Glomerular visceral epithelial cell (primary cell): Measurements from ENCODE around the gene LTBP3.
"Not testable (repeated sequence)": the region's sequence is repeated elsewhere in the genome, so short reads cannot be mapped to it uniquely, and the experiment has no call there.

Source experiments
- DNase-seq: peaks from one replicate; pipeline ENCODE4 v3.0.0-alpha.2; 2016; ENCODE audit errors: extremely low spot score

LTBP3 gene

GRCh38 chr11:65537296-65537597, 20.9 kb downstream of the LTBP3 start:
- DNase-seq: no peak

GRCh38 chr11:65536412-65537295, 21.5 kb downstream of the LTBP3 start:
- DNase-seq: no peak

DNA sequence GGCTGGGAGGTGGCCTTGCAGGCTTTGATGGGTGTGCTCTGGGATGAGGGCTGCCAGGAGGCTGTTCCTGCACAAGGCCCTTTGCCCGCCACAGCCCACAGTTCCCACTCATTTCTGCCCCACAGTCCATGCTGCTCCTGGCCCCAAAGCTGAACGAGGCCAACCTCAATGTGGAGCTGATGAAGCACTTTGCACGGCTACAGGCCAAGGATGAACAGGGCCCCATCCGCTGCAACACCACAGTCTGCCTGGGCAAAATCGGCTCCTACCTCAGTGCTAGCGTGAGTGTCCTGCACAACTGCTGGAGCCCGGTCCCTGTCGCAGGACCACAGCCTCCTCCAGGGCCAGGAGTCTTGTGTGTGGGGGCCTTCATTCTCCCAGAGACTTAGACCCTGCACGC, 23.1 kb downstream of the LTBP3 start:
- no peak for DNase-seq

- no peak for DNase-seq
These were observed 25.6 kb downstream of the LTBP3 start for GRCh38 chr11:65532388-65533064.

- no peak for DNase-seq
These were observed 28.0 kb downstream of the LTBP3 start for GRCh38 chr11:65530157-65530496.

GRCh38 chr11:65529475-65530156, 28.5 kb downstream of the LTBP3 start:
- DNase-seq: no peak

GRCh38 chr11:65528819-65529350, 29.3 kb downstream of the LTBP3 start:
- no peak for DNase-seq

DNA sequence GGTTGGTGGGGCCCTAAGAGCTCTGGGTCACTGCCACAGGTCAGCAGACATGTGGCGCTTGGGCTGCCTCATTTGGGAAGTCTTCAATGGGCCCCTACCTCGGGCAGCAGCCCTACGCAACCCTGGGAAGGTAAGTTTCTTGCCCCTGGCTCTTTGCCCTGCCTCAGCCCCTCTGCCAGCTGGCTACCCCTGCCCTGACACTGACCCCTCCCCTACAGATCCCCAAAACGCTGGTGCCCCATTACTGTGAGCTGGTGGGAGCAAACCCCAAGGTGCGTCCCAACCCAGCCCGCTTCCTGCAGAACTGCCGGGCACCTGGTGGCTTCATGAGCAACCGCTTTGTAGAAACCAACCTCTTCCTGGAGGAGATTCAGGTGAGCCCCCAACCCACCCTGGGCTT, 31.4 kb downstream of the LTBP3 start:
- DNase-seq: no peak

DNA sequence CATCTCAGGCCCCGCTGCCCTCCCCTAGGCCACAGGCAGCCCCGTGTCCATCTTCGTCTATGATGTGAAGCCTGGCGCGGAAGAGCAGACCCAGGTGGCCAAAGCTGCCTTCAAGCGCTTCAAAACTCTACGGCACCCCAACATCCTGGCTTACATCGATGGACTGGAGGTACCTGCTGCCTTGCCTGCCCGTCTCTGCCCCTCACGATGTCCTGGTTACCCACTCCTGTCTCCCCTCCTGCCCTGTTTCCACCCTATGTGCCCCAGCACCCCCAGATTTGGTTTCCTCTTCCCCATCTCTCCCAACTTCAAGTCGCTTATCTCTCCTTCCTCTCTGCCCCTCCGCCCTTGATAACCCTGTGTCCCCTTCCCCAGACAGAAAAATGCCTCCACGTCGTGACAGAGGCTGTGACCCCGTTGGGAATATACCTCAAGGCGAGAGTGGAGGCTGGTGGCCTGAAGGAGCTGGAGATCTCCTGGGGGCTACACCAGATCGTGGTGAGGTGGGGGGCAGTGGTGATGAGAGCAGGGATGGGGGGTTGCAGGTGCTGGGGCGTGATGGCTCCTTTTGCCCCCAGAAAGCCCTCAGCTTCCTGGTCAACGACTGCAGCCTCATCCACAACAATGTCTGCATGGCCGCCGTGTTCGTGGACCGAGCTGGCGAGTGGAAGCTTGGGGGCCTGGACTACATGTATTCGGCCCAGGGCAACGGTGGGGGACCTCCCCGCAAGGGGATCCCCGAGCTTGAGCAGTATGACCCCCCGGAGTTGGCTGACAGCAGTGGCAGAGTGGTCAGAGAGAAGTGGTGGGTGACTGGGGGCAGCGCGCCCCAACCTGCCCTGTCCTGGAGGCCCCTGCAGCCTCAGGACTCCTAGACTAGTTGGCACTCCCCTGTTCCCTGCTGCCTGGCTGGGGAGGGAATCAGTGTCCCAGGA, 32.3 kb downstream of the LTBP3 start:
- no peak for DNase-seq

GRCh38 chr11:65524741-65525545, 33.2 kb downstream of the LTBP3 start, which contains the start of gene SCYL1:
SCYL1 (plus strand) TSS chr11:65525083; CDS start chr11:65525154, 71 bp downstream.
- peak; percentile 86 for DNase-seq

DNA sequence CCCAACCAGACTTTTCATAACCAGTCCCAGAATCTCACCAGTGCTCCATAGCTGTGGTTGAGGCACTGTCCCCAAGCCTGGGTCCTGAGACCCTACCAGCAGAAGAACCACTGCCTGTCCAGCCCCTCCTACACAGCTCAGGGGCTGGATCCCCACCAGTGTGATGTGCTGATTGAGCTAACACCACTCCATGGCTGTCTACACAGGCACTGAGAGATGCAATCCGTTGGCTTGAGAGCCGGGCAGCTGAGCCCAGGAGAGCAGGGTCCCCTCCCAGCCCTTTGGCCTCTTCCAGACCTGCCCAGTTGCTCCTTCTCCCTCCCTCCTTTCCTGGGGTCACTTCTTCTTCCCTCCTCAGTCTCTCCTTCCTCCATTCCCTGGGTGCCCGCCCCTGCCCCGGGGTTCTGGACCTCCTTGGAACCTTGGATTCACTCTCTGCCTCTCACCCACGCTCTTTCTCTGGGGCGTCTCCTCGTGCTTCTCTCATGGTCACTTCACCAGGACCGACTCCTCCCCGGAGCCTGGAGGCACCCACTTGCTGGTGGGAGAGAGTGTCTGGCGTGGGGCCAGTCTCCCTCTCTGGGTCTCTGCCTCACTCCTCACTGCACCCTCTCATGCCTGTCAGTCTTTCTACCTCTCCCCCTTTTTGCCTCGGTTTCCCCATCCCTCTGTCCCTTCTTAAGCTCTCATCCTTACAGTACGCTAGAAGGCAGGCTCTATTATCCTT, 34.0 kb downstream of the LTBP3 start:
- DNase-seq: peak; percentile 27

GRCh38 chr11:65523631-65523968, 34.6 kb downstream of the LTBP3 start:
- not testable (repeated sequence) for DNase-seq

- peak; percentile 47 for DNase-seq
These were observed 35.2 kb downstream of the LTBP3 start for GRCh38 chr11:65522718-65523630.

DNA sequence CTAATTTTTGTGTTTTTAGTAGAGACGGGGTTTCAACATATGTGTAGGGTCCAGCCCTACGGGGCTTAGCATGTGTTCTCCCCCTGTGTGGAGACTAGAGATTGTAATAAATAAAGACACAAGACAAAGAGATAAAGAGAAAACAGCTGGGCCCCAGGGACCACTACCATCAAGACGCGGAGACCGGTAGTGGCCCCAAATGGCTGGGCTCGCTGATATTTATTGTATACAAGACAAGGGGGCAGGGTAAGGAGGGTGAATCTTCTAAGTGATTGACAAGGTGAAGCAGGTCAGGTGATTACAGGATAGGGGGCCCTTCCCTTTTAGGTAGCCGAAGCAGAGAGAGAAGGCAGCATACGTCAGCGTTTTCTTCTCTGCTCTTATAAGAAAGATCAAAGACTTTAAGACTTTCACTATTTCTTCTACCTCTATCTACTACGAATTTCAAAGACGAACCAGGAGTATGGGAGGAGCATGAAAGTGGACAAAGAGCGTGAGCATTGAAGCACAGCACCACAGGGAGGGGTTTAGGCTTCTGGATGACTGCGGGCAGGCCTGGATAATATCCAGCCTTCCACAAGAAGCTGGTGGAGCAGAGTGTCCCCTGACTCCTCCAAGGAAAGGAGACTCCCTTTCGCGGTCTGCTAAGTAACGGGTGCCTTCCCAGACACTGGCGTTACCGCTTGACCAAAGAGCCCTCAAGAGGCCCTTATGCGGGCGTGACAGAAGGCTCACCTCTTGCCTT, 36.2 kb downstream of the LTBP3 start:
- DNase-seq: peak; percentile 64

- DNase-seq: not testable (repeated sequence)
These were observed 39.1 kb downstream of the LTBP3 start for GRCh38 chr11:65518941-65519549.

- DNase-seq: no peak
These were observed 41.8 kb downstream of the LTBP3 start for GRCh38 chr11:65516135-65516968.

- not testable (repeated sequence) for DNase-seq
These were observed 45.8 kb downstream of the LTBP3 start for GRCh38 chr11:65512311-65512710.
